GM12873 (cell line): ENCODE results near the gene WWOX.

Experiments
- TF ChIP-seq, protein P1 (sequence below): IDR thresholded peaks from 2 replicates; pipeline ENCODE4 v1.5.1; 2012; ENCODE audit warnings: low read depth, mild to moderate bottlenecking, moderate library complexity, low read length, control low read depth; ENCODE audit not compliant: insufficient read depth; ENCODE audit errors: missing control alignments

WWOX gene

GRCh38 chr16:78583441-78583840, 484.0 kb downstream of the WWOX start:
- TF ChIP-seq, protein P1, sequence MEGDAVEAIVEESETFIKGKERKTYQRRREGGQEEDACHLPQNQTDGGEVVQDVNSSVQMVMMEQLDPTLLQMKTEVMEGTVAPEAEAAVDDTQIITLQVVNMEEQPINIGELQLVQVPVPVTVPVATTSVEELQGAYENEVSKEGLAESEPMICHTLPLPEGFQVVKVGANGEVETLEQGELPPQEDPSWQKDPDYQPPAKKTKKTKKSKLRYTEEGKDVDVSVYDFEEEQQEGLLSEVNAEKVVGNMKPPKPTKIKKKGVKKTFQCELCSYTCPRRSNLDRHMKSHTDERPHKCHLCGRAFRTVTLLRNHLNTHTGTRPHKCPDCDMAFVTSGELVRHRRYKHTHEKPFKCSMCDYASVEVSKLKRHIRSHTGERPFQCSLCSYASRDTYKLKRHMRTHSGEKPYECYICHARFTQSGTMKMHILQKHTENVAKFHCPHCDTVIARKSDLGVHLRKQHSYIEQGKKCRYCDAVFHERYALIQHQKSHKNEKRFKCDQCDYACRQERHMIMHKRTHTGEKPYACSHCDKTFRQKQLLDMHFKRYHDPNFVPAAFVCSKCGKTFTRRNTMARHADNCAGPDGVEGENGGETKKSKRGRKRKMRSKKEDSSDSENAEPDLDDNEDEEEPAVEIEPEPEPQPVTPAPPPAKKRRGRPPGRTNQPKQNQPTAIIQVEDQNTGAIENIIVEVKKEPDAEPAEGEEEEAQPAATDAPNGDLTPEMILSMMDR: no peak

GRCh38 chr16:78584213-78584860, 484.9 kb downstream of the WWOX start:
- TF ChIP-seq, protein P1: no peak

- TF ChIP-seq, protein P1: no peak
Observed at GRCh38 chr16:78584991-78585390, 485.5 kb downstream of the WWOX start.

DNA sequence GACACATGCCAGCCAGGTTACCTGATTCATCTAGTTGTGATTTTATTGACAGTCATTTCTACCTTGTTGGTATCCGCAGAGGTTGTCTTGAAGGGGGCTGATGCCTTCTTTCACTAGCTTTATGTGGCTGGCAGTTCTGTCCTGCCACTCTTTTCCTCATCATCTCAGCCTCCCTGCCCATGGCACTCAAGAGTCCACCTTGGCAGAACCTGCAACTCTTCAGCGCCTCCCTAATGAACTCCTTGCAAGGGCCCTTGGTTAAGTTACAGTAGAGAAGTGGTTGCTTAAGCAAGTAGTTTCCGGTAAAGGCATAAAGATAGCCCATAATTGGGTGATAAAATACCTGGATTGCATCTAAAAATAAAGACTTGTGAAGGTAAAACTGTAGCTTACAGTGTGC, 489.9 kb downstream of the WWOX start:
- TF ChIP-seq, protein P1: no peak

DNA sequence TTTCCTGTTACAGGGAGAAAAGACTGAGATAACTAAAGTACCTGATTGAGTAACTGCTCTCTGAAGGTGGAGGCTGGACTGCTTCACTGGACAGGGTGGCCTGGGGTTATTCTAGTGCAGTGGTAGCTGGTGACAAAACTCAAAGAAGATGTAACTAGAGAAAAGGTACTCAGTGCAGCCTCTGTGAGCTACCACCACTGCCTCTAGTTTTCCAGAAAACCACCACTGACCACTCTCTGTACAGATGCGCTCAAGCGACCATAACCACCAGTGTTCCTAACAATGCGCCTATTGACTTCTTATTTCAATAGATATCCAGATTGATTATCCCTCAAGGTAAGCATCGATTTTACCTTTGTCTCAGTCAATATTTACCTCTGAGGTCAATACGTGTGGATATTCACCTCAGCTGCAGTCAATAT, 492.2 kb downstream of the WWOX start:
- TF ChIP-seq, protein P1: no peak

DNA sequence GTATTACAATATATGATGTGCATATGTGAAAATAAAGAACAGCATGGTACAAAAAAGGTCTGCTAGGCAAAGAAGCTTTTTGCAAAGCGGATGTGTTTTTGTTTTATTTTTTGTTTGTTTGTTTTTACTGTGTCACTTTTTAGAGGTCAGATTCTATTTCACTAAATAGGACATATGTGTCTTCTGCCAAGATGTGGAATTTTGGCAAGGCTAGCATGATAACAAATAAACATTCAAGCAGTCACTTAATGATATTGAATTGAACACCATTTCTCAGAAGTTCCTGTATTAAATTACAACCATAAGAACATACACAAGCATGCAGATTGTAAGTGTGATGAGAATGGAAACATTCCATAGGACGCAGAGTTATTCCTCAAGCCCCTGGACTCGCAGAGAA, 492.7 kb downstream of the WWOX start:
- TF ChIP-seq, protein P1: no peak

- TF ChIP-seq, protein P1: no peak
Observed at GRCh38 chr16:78593352-78593751, 493.9 kb downstream of the WWOX start.
